GM18909 (cell line): ENCODE data around the gene SPARCL1.
A peak's percentile ranks its signal among the peaks of the same experiment; 100 is the strongest.

ENCODE experiments used
- ATAC-seq: cut with Tn5 transposase; IDR thresholded peaks from one replicate; pipeline ENCODE4 v1.9.1; 2021; ENCODE audit warnings: mild to moderate bottlenecking; ENCODE audit not compliant: unreplicated experiment, poor library complexity

Gene SPARCL1

GRCh38 chr4:87541956-87542709 lies 13.0 kb upstream of the SPARCL1 start:
- ATAC-seq: no peak

- ATAC-seq: no peak
Measured at GRCh38 chr4:87541521-87541920, 12.3 kb upstream of the SPARCL1 start.

- ATAC-seq: no peak
Measured at GRCh38 chr4:87540146-87541058, 11.2 kb upstream of the SPARCL1 start.

- ATAC-seq: peak; percentile 60
Measured at GRCh38 chr4:87532907-87533306, 3.7 kb upstream of the SPARCL1 start.

GRCh38 chr4:87532109-87532508 lies 2.9 kb upstream of the SPARCL1 start:
- ATAC-seq: no peak

- no peak for ATAC-seq
Measured at GRCh38 chr4:87531621-87532020, 2.4 kb upstream of the SPARCL1 start.

- ATAC-seq: no peak
Measured at GRCh38 chr4:87530868-87531267, 1.7 kb upstream of the SPARCL1 start.

GRCh38 chr4:87530229-87530628 lies 1.1 kb upstream of the SPARCL1 start:
- no peak for ATAC-seq

- no peak for ATAC-seq
Measured at GRCh38 chr4:87527431-87528220, 1.6 kb downstream of the SPARCL1 start.

GRCh38 chr4:87525636-87526295 lies 3.4 kb downstream of the SPARCL1 start:
- no peak for ATAC-seq

GRCh38 chr4:87524456-87524855 lies 4.7 kb downstream of the SPARCL1 start:
- no peak for ATAC-seq

- no peak for ATAC-seq
Measured at GRCh38 chr4:87523307-87523706, 5.9 kb downstream of the SPARCL1 start.

GRCh38 chr4:87521757-87522374 lies 7.3 kb downstream of the SPARCL1 start:
- ATAC-seq: peak; percentile 55

GRCh38 chr4:87521319-87521718 lies 7.9 kb downstream of the SPARCL1 start:
- no peak for ATAC-seq

GRCh38 chr4:87517621-87518020 lies 11.6 kb downstream of the SPARCL1 start:
- no peak for ATAC-seq

- no peak for ATAC-seq
Measured at GRCh38 chr4:87516683-87517082, 12.5 kb downstream of the SPARCL1 start.

- ATAC-seq: no peak
Measured at GRCh38 chr4:87512400-87512799, 16.8 kb downstream of the SPARCL1 start.

- no peak for ATAC-seq
Measured at GRCh38 chr4:87511500-87511899, 17.7 kb downstream of the SPARCL1 start.

- ATAC-seq: no peak
Measured at GRCh38 chr4:87510747-87511146, 18.4 kb downstream of the SPARCL1 start.
